Keratinocyte (primary cell): Measurements from ENCODE around the gene PKP4. TPM values are rescaled to one million over a fixed set of nuclear protein-coding genes. Genes with fewer than 3 reads are reported as not detected.

Experiments
- DNase-seq: peaks from one replicate; pipeline ENCODE4 v3.0.0-alpha.2; 2011; ENCODE audit warnings: low read depth, missing footprints, low spot score
- FAIRE-seq: peaks from 2 replicates; lab custom pipeline; 2011; peaks lifted over from hg19 to GRCh38; lab: Jason Lieb, UNC
- H2AFZ ChIP-seq: 2 replicates; pipeline ENCODE4 v1.6.0; 2012; ENCODE audit warnings: low read length, control low read depth, inconsistent platforms; ENCODE audit not compliant: control insufficient read depth
- H3K27ac ChIP-seq: 2 replicates; pipeline ENCODE4 v1.5.1; 2011; ENCODE audit warnings: low read length; ENCODE audit not compliant: control insufficient read depth, insufficient read depth
- H3K27me3 ChIP-seq: 3 replicates; pipeline ENCODE4 v1.6.0; 2011; ENCODE audit warnings: low read length; ENCODE audit not compliant: control insufficient read depth, insufficient read depth; ENCODE audit errors: extremely low read depth
- H3K36me3 ChIP-seq, 2 experiments: 2 replicates in 1 of 2; 3 replicates in 1 of 2; pipeline ENCODE4 v1.5.1; 2011; ENCODE audit warnings: low read length in 2 of 2, mild to moderate bottlenecking in 1 of 2; ENCODE audit not compliant: control insufficient read depth in 2 of 2, insufficient read depth in 2 of 2; ENCODE audit errors: extremely low read depth in 1 of 2
- H3K4me1 ChIP-seq: 3 replicates; pipeline ENCODE4 v1.5.1; 2011; ENCODE audit warnings: low read length; ENCODE audit not compliant: control insufficient read depth, insufficient read depth; ENCODE audit errors: extremely low read depth
- H3K4me2 ChIP-seq: 3 replicates; pipeline ENCODE4 v1.6.0; 2011; ENCODE audit warnings: low read depth, low read length; ENCODE audit not compliant: control insufficient read depth, insufficient read depth; ENCODE audit errors: extremely low read depth
- H3K4me3 ChIP-seq, 3 experiments: fragments of 200-600 bp in 1 of 3; sonication (generic) in 1 of 3; 2 replicates in 2 of 3; 3 replicates in 1 of 3; pipeline ENCODE4 v1.5.1; 2011 to 2016; ENCODE audit warnings: low read length in 3 of 3, mild to moderate bottlenecking in 3 of 3, control low read depth in 2 of 3, inconsistent platforms in 1 of 3, low read depth in 1 of 3, mixed read lengths in 1 of 3, mixed run types in 1 of 3, moderate library complexity in 1 of 3; ENCODE audit not compliant: control insufficient read depth in 2 of 3, insufficient read depth in 2 of 3; ENCODE audit errors: extremely low read depth in 1 of 3
- H3K79me2 ChIP-seq: 2 replicates; pipeline ENCODE4 v1.6.0; 2012; ENCODE audit warnings: low read length; ENCODE audit not compliant: control insufficient read depth, insufficient read depth
- H3K9ac ChIP-seq: 3 replicates; pipeline ENCODE4 v1.6.0; 2011; ENCODE audit warnings: low read length; ENCODE audit not compliant: control insufficient read depth, insufficient read depth; ENCODE audit errors: extremely low read depth
- H3K9me1 ChIP-seq: 3 replicates; pipeline ENCODE4 v1.6.0; 2011; ENCODE audit warnings: low read length; ENCODE audit not compliant: control insufficient read depth, insufficient read depth; ENCODE audit errors: extremely low read depth
- H3K9me3 ChIP-seq: 2 replicates; pipeline ENCODE4 v1.5.1; 2012; ENCODE audit warnings: low read depth, low read length; ENCODE audit not compliant: control insufficient read depth
- H4K20me1 ChIP-seq: 3 replicates; pipeline ENCODE4 v1.6.0; 2011; ENCODE audit warnings: low read length; ENCODE audit not compliant: control insufficient read depth, insufficient read depth; ENCODE audit errors: extremely low read depth
- CTCF ChIP-seq, 3 experiments: IDR thresholded peaks in 1 of 3; conservative IDR thresholded peaks in 1 of 3; optimal IDR thresholded peaks in 1 of 3; 2 replicates in 2 of 3; 3 replicates in 1 of 3; pipeline versions ENCODE3 to v1.5.1; 2011; ENCODE audit warnings: low read length in 3 of 3, mild to moderate bottlenecking in 3 of 3, moderate library complexity in 2 of 3, control low read depth in 1 of 3, inconsistent platforms in 1 of 3; ENCODE audit not compliant: insufficient read depth in 2 of 3; ENCODE audit errors: extremely low read depth in 1 of 3
- EZH2 ChIP-seq: IDR thresholded peaks from one replicate; pipeline ENCODE4 v1.6.1; 2012; ENCODE audit warnings: inconsistent platforms, mild to moderate bottlenecking, low read length, moderate library complexity
- dilution Hi-C: fragments of 300-500 bp; cut with MboI; formaldehyde crosslinking; loops from one replicate; pipeline ENCODE4 v1.7.0; 2020; ENCODE audit warnings: low sequenced_read_pairs; ENCODE audit not compliant: extremely low pct_ligation_motif_present
- polyA plus RNA-seq, 5 experiments: library from polyadenylated mRNA; depleted of rRNA in 3 of 5; stranded (reverse) in 3 of 5; stranded (forward) in 1 of 5; unstranded in 1 of 5; fragments of >200 nt; gene quantifications; 1 replicate in 1 of 5; 2 replicates in 3 of 5; 3 replicates in 1 of 5; pipeline versions ENCODE4 v1.2.1 to v1.2.3, GENCODE V29; 2011 to 2012; ENCODE audit warnings: missing spikeins in 2 of 5, low read depth in 1 of 5, low replicate concordance in 1 of 5

Gene PKP4
- polyA plus RNA-seq, 1 donor (not counting 4 experiments of a cell fraction or from before 2014, with no cell fraction given): 43.8 TPM

GRCh38 chr2:158511706-158512105, 55.0 kb downstream of the PKP4 start:
- H3K27ac ChIP-seq: no peak overlapping the region
- H3K4me1 ChIP-seq: peaks cover 9% of the 10 kb centered on the region
- no peak overlapping the region for H3K4me2 ChIP-seq
- H4K20me1 ChIP-seq: no peaks in the 10 kb centered on the region
- peaks cover 0 to 6% of the 10 kb centered on the region in 2 experiments for H3K36me3 ChIP-seq
- no peak overlapping the region for H3K9ac ChIP-seq
- no peak overlapping the region for H2AFZ ChIP-seq
- FAIRE-seq (no peak), DNase-seq (no peak)
- dilution Hi-C loops: no loop called here
- peaks cover 50% of the 10 kb centered on the region for H3K79me2 ChIP-seq
- TF ChIP-seq EZH2: no peak
- no peak for TF ChIP-seq CTCF (optimal IDR thresholded peaks at IDR 0.05 in 1 of 3, IDR thresholded peaks at IDR 0.05 in 1 of 3, conservative IDR thresholded peaks at IDR 0.05 in 1 of 3; ENCODE audit: extremely low read depth in 1 of 3, insufficient read depth in 2 of 3, low read length in 3 of 3)
- H3K4me3 ChIP-seq: no peak overlapping the region
- no peaks in the 10 kb centered on the region for H3K27me3 ChIP-seq
- no peaks in the 10 kb centered on the region for H3K9me1 ChIP-seq
- no peaks in the 10 kb centered on the region for H3K9me3 ChIP-seq

GRCh38 chr2:158512323-158512722, 55.6 kb downstream of the PKP4 start:
- dilution Hi-C loops: no loop called here
- Histone ChIP-seq H4K20me1 (no peaks in the 10 kb centered on the region), H3K9me3 (no peaks in the 10 kb centered on the region), H3K79me2 (peaks cover 44% of the 10 kb centered on the region), H3K27ac (no peak overlapping the region), H2AFZ (no peak overlapping the region), H3K9me1 (no peaks in the 10 kb centered on the region), H3K4me3 (no peak overlapping the region), H3K27me3 (no peaks in the 10 kb centered on the region), H3K36me3 (peaks cover 0 to 6% of the 10 kb centered on the region in 2 experiments), H3K4me2 (no peak overlapping the region), H3K9ac (no peak overlapping the region), H3K4me1 (peaks cover 4% of the 10 kb centered on the region)
- TF ChIP-seq EZH2: no peak
- no peak for TF ChIP-seq CTCF (optimal IDR thresholded peaks at IDR 0.05 in 1 of 3, IDR thresholded peaks at IDR 0.05 in 1 of 3, conservative IDR thresholded peaks at IDR 0.05 in 1 of 3; ENCODE audit: extremely low read depth in 1 of 3, insufficient read depth in 2 of 3, low read length in 3 of 3)
- DNase-seq: no peak
- peak; percentile 13 for FAIRE-seq
